ENCODE measurements around the gene DUSP8. TPM values are rescaled to one million over a fixed set of nuclear protein-coding genes. Genes with fewer than 3 reads are reported as not detected.
A peak's percentile ranks its signal among the peaks of the same experiment; 100 is the strongest.

DUSP8 gene
- total and polyA plus RNA-seq, 2 of the 8 experiments (the other 6 are each of a cell fraction or from before 2014, with no cell fraction given): 2.8 to 3.6 TPM

DNA sequence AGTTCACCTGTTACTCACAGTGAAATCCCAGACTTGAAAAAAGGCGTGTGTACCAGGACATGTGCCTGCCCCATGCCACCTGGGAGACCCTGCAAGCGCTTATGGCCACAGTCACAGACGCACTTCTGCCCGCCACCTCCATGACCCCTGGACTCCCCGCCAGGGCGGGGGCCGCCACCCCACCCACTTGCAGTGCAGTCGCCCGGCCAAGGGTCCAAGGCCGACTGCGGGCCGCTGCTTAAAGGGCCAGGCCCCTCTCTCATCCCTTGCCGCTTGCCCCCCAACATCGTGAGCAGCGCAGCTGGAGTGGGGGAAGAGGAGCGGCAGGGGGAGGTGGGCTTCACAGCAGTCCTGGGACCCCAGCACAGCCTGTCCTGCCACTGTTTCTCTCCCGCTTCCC lies 10.8 kb downstream of the DUSP8 start:
- no peak overlapping the region for H4K5ac ChIP-seq (ENCODE audit: insufficient read length, low read depth, low read length)
- no peak overlapping the region for H2BK120ac ChIP-seq (replicated peaks; ENCODE audit: low read depth, low read length)
- no peak for DNase-seq (ENCODE audit: low read depth in 1 of 2, low spot score in 2 of 2)
- no peak overlapping the region for H2BK5ac ChIP-seq (ENCODE audit: low read depth, low read length)
- H4K91ac ChIP-seq (replicated peaks; ENCODE audit: insufficient read length, low read length): no peak overlapping the region
- H4K20me1 ChIP-seq (replicated peaks in 1 of 2; ENCODE audit: control insufficient read depth in 1 of 2, insufficient read depth in 2 of 2, low read length in 2 of 2): peaks cover 0 to 21% of the 10 kb centered on the region in 2 experiments
- H3K36me3 ChIP-seq (ENCODE audit: control insufficient read depth in 2 of 4, insufficient read depth in 4 of 4, low read length in 3 of 4): no peaks in the 10 kb centered on the region; a peak in 1 of 8 replicates
- no peaks in the 10 kb centered on the region for H3K79me2 ChIP-seq (ENCODE audit: control insufficient read depth in 1 of 2, insufficient read depth in 2 of 2, low read length in 2 of 2)
- no peak overlapping the region for H3K27ac ChIP-seq (ENCODE audit: low read depth, low read length)
- no peak overlapping the region for H3K18ac ChIP-seq (ENCODE audit: extremely low read depth, low read length)
- whole genome bisulfite sequencing, 2 experiments (ENCODE audit: extremely low coverage in 1 of 2, insufficient coverage in 1 of 2, insufficient read length in 1 of 2, insufficient replicate concordance in 2 of 2, low coverage in 1 of 2, low lambda C conversion rate in 2 of 2, missing lambda C conversion rate in 1 of 2): 93% methylated on average over 15 of the region's 17 CpGs; no CpG with 5 or more reads in 1 of the 2 experiments
- H3K79me1 ChIP-seq (ENCODE audit: low read depth, low read length): no peaks in the 10 kb centered on the region
- no peak overlapping the region for H3K23ac ChIP-seq (ENCODE audit: insufficient read length)
- no peaks in the 10 kb centered on the region for H3K9me3 ChIP-seq (ENCODE audit: insufficient read depth in 2 of 2, low read depth in 1 of 2, low read length in 1 of 2)
- no peaks in the 10 kb centered on the region for H3K23me2 ChIP-seq (ENCODE audit: low read depth, low read length)
- no peak overlapping the region for H2BK20ac ChIP-seq (ENCODE audit: low read length)
- H3K9ac ChIP-seq (replicated peaks in 1 of 4; ENCODE audit: extremely low read depth in 1 of 4, low read depth in 3 of 4, low read length in 3 of 4): no peak overlapping the region
- H2AK5ac ChIP-seq (ENCODE audit: low read depth, low read length): 0 out of 2 replicates have a peak overlapping the region, but pooled peaks have one; percentile 13
- peaks cover 16 to 33% (median 25%) of the 10 kb centered on the region in 4 experiments for H3K27me3 ChIP-seq (replicated peaks in 1 of 4; ENCODE audit: control insufficient read depth in 3 of 4, extremely low read depth in 1 of 4, insufficient read depth in 3 of 4, low read length in 3 of 4)
- H2AFZ ChIP-seq (ENCODE audit: low read length): no peak overlapping the region
- H3K4me1 ChIP-seq (replicated peaks in 1 of 4; ENCODE audit: control insufficient read depth in 3 of 4, insufficient read depth in 4 of 4, low read length in 3 of 4): peaks cover 8 to 46% (median 33%) of the 10 kb centered on the region in 4 experiments
- POLR2A ChIA-PET (ENCODE audit: partially characterized antibody): interaction anchor here (1.6 to 7.0 kb wide), 2 partner anchors 10 to 13 kb away, joined by 3 to 60 read pairs; no protein-coding TSS in a partner anchor
- no peak overlapping the region for H2BK15ac ChIP-seq (ENCODE audit: low read length)
- H4K8ac ChIP-seq (ENCODE audit: extremely low read depth, insufficient read depth, low read length): no peak overlapping the region
- H2BK12ac ChIP-seq (ENCODE audit: low read depth, low read length): 0 out of 2 replicates have a peak overlapping the region, but pooled peaks have one; percentile 39
- no peak overlapping the region for H3K4ac ChIP-seq (replicated peaks; ENCODE audit: insufficient read length, low read depth, low read length)
- no peak overlapping the region for H3K4me3 ChIP-seq (ENCODE audit: extremely low read depth in 1 of 4, insufficient read depth in 2 of 4, low read depth in 3 of 4, low read length in 4 of 4)
- no peak for TF ChIP-seq POLR2AphosphoS5 (IDR thresholded peaks at IDR 0.05; ENCODE audit: low read depth, low read length)
- TF ChIP-seq SRF (IDR thresholded peaks at IDR 0.05; ENCODE audit: low read depth, low read length): no peak
- TF ChIP-seq CTBP2 (IDR thresholded peaks at IDR 0.05; ENCODE audit: borderline replicate concordance, insufficient read depth, insufficient read length, low read length): no peak
- no peak overlapping the region for H3K14ac ChIP-seq (ENCODE audit: insufficient read length)
- no peak for FAIRE-seq
- H3K4me2 ChIP-seq (ENCODE audit: insufficient read depth in 1 of 2, low read depth in 2 of 2, low read length in 2 of 2): no peak overlapping the region
- no peak overlapping the region for H3K56ac ChIP-seq (replicated peaks; ENCODE audit: insufficient read length, low read depth, low read length)
- CTCF ChIA-PET (ENCODE audit: partially characterized antibody): interaction anchor here (0.9 to 9.6 kb wide), 4 partner anchors 12 to 15 kb away, joined by 4 to 140 read pairs (median 10); partner anchors contain the start of gene DUSP8
